Ascending aorta (tissue), 2 donors: ENCODE results near the gene ADCY2. TPM values are rescaled to one million over a fixed set of nuclear protein-coding genes. Genes with fewer than 3 reads are reported as not detected.

Experiments
- DNase-seq, 2 donors: peaks; one replicate each; pipeline ENCODE4 v3.0.0-alpha.2; 2019; ENCODE audit warnings: low spot score in 2 of 2
- H3K27ac ChIP-seq, 2 donors: fragments of 200-600 bp; sonication (generic); one replicate each; pipeline ENCODE4 v1.5.1; 2016 to 2017; ENCODE audit warnings: mild to moderate bottlenecking in 1 of 2
- H3K27me3 ChIP-seq: fragments of 200-600 bp; sonication (generic); one replicate; pipeline ENCODE4 v1.5.1; 2017
- H3K36me3 ChIP-seq, 2 donors: fragments of 200-600 bp; sonication (generic); one replicate each; pipeline ENCODE4 v1.5.1; 2016
- H3K4me1 ChIP-seq, 2 donors: fragments of 200-600 bp; sonication (generic); one replicate each; pipeline ENCODE4 v1.5.1; 2016 to 2017; ENCODE audit warnings: mild to moderate bottlenecking in 1 of 2
- H3K4me3 ChIP-seq, 2 donors: fragments of 200-600 bp; sonication (generic); one replicate each; pipeline ENCODE4 v1.5.1; 2016 to 2017; ENCODE audit warnings: mild to moderate bottlenecking in 1 of 2
- H3K9me3 ChIP-seq, 2 donors: fragments of 200-600 bp; sonication (generic); one replicate each; pipeline ENCODE4 v1.5.1; 2016
- CTCF ChIP-seq, 3 experiments: fragments of 200-600 bp in 2 of 3; fragments of 450-650 bp in 1 of 3; sonication (generic) in 2 of 3; IDR thresholded peaks; one replicate each; pipeline ENCODE4 v1.5.1; 2016 to 2019; ENCODE audit warnings: antibody characterized with exemption in 3 of 3, mild to moderate bottlenecking in 1 of 3, moderate library complexity in 1 of 3
- intact Hi-C: fragments of 100-400 bp; cut with DNase I; formaldehyde crosslinking; loops from one replicate; pipeline ENCODE4 v1.15.1; 2023
- total RNA-seq: library from RNA; depleted of rRNA; stranded (reverse); fragments of >200 nt; gene quantifications from one replicate; pipeline ENCODE4 v1.1.0, GENCODE V29; 2016

Gene ADCY2
- total RNA-seq, 1 donor from 2014 or later, result 0.11 TPM

GRCh38 chr5:7494481-7495130 is 98.7 kb downstream of the ADCY2 start:
- H3K4me3 ChIP-seq, result no peak overlapping the region
- intact Hi-C loops, result loop anchor here (5.0 kb wide), 2 partner anchors 97 to 263 kb away; partner anchors contain the start of gene ADCY2

GRCh38 chr5:7495131-7495517 is 99.2 kb downstream of the ADCY2 start:
- Histone ChIP-seq H3K4me3 (no peak overlapping the region), H3K27me3 (no peaks in the 10 kb centered on the region), H3K9me3 (no peaks in the 10 kb centered on the region), H3K36me3 (no peaks in the 10 kb centered on the region), H3K4me1 (peaks cover 0 to 12% of the 10 kb centered on the region in 2 donors), H3K27ac (peak overlapping the region; percentile 12 to 28)
- DNase-seq, result no peak
- intact Hi-C loops, result loop anchor here (5.0 kb wide), 1 partner anchor 262 kb away; no protein-coding TSS in a partner anchor
- no peak for TF ChIP-seq CTCF (IDR thresholded peaks at IDR 0.05)

More at GRCh38 chr5:7494481-7495130, 98.7 kb downstream of the ADCY2 start:
- no peak for DNase-seq
- Histone ChIP-seq H3K9me3 (no peaks in the 10 kb centered on the region), H3K27ac (peak overlapping the region; percentile 12 to 28), H3K4me1 (peaks cover 0 to 12% of the 10 kb centered on the region in 2 donors), H3K27me3 (no peaks in the 10 kb centered on the region), H3K36me3 (no peaks in the 10 kb centered on the region)
- TF ChIP-seq CTCF (IDR thresholded peaks at IDR 0.05), result no peak

- no peaks in the 10 kb centered on the region for H3K27me3 ChIP-seq
- H3K4me3 ChIP-seq, result no peak overlapping the region
- no peak for TF ChIP-seq CTCF (IDR thresholded peaks at IDR 0.05)
- intact Hi-C loops, result no loop called here
- H3K4me1 ChIP-seq, result peaks cover 0 to 5% of the 10 kb centered on the region in 2 donors
- H3K27ac ChIP-seq, result no peak overlapping the region
- H3K9me3 ChIP-seq, result no peaks in the 10 kb centered on the region
- DNase-seq, result no peak
- H3K36me3 ChIP-seq, result no peaks in the 10 kb centered on the region
These were observed 104.3 kb downstream of the ADCY2 start for GRCh38 chr5:7500256-7500655.

GRCh38 chr5:7501061-7501460 is 105.1 kb downstream of the ADCY2 start:
- no peak for DNase-seq
- TF ChIP-seq CTCF (IDR thresholded peaks at IDR 0.05), result no peak
- intact Hi-C loops, result no loop called here
- peaks cover 0 to 2% of the 10 kb centered on the region in 2 donors for H3K4me1 ChIP-seq
- H3K27ac ChIP-seq, result no peak overlapping the region
- no peak overlapping the region for H3K4me3 ChIP-seq
- no peaks in the 10 kb centered on the region for H3K27me3 ChIP-seq
- H3K36me3 ChIP-seq, result no peaks in the 10 kb centered on the region
- no peaks in the 10 kb centered on the region for H3K9me3 ChIP-seq

- no peaks in the 10 kb centered on the region for H3K9me3 ChIP-seq
- no peaks in the 10 kb centered on the region for H3K36me3 ChIP-seq
- DNase-seq, result no peak
- H3K27ac ChIP-seq, result no peak overlapping the region
- no peak for TF ChIP-seq CTCF (IDR thresholded peaks at IDR 0.05)
- intact Hi-C loops, result no loop called here
- H3K4me3 ChIP-seq, result no peak overlapping the region
- no peaks in the 10 kb centered on the region for H3K4me1 ChIP-seq
- no peaks in the 10 kb centered on the region for H3K27me3 ChIP-seq
These were observed 107.6 kb downstream of the ADCY2 start for GRCh38 chr5:7503564-7503963.
